Gastrocnemius medialis (tissue), 4 donors: Measurements from ENCODE around the gene SDC3. TPM values are rescaled to one million over a fixed set of nuclear protein-coding genes. Genes with fewer than 3 reads are reported as not detected.

Experiments
- ATAC-seq, 2 donors: fragments of 150-250 bp; one replicate each; pipeline ENCODE4 v1.9.1; 2016
- DNase-seq, 2 donors: peaks; one replicate each; pipeline ENCODE4 v3.0.0-alpha.2; 2019
- H3K27ac ChIP-seq, 4 donors: fragments of 200-600 bp; sonication (generic); 1 replicate in 1 of 4; 2 replicates in 3 of 4; pipeline ENCODE4 v1.5.1; 2016 to 2018; ENCODE audit warnings: mild to moderate bottlenecking in 2 of 4, moderate library complexity in 1 of 4
- H3K27me3 ChIP-seq, 3 donors: fragments of 200-600 bp; sonication (generic) in 2 of 3; 1 replicate in 1 of 3; 2 replicates in 2 of 3; pipeline versions ENCODE4 v1.5.1 to v1.6.0; 2016 to 2019; ENCODE audit warnings: mild to moderate bottlenecking in 1 of 3, moderate library complexity in 1 of 3
- H3K36me3 ChIP-seq, 2 donors: fragments of 200-600 bp; sonication (generic) in 1 of 2; one replicate each; pipeline ENCODE4 v1.5.1; 2017 to 2018
- H3K4me1 ChIP-seq, 2 donors: fragments of 200-600 bp; sonication (generic) in 1 of 2; one replicate each; pipeline ENCODE4 v1.5.1; 2016 to 2017; ENCODE audit warnings: mild to moderate bottlenecking in 2 of 2
- H3K4me3 ChIP-seq, 4 donors: fragments of 200-600 bp; sonication (generic) in 3 of 4; 1 replicate in 1 of 4; 2 replicates in 3 of 4; pipeline ENCODE4 v1.5.1; 2016 to 2019; ENCODE audit warnings: mild to moderate bottlenecking in 2 of 4
- H3K9me3 ChIP-seq, 3 donors: fragments of 200-600 bp; sonication (generic) in 2 of 3; 1 replicate in 1 of 3; 2 replicates in 2 of 3; pipeline ENCODE4 v1.5.1; 2016 to 2019
- CTCF ChIP-seq, 5 experiments: fragments of 450-650 bp in 3 of 5; fragments of 200-600 bp in 2 of 5; sonication (generic) in 2 of 5; IDR thresholded peaks in 4 of 5; conservative IDR thresholded peaks in 1 of 5; 1 replicate in 4 of 5; 2 replicates in 1 of 5; pipeline ENCODE4 v1.5.1; 2016 to 2019; ENCODE audit warnings: antibody characterized with exemption in 5 of 5, mild to moderate bottlenecking in 3 of 5, moderate library complexity in 3 of 5
- POLR2A ChIP-seq, 2 donors: fragments of 450-650 bp; IDR thresholded peaks; one replicate each; pipeline ENCODE4 v1.6.1; 2017; ENCODE audit warnings: antibody characterized with exemption in 2 of 2, mild to moderate bottlenecking in 2 of 2, moderate library complexity in 2 of 2
- in situ Hi-C, 4 donors: fragments of 200-750 bp; cut with MboI; loops; one replicate each; pipeline versions ENCODE4 v1.15.0 to v1.8.0; 2017; ENCODE audit warnings: low sequenced_read_pairs in 4 of 4
- intact Hi-C: fragments of 100-400 bp; cut with DNase I; formaldehyde crosslinking; loops from one replicate; pipeline ENCODE4 v1.15.1; 2023; ENCODE audit warnings: low total_unique reads
- total RNA-seq, 4 donors: library from RNA; depleted of rRNA; stranded (reverse); fragments of >200 nt; gene quantifications; one replicate each; pipeline versions ENCODE4 v1.1.0 to v1.2.3, GENCODE V29; 2016

Gene SDC3
- total RNA-seq, 4 donors from 2014 or later = 2.7 to 5.6 (median 3.0) TPM

GRCh38 chr1:30915491-30916230 is 7.1 kb upstream of the SDC3 start:
- Histone ChIP-seq H3K27ac (no peak overlapping the region), H3K9me3 (no peaks in the 10 kb centered on the region), H3K27me3 (no peaks in the 10 kb centered on the region), H3K36me3 (no peaks in the 10 kb centered on the region), H3K4me1 (no peaks in the 10 kb centered on the region), H3K4me3 (no peak overlapping the region)
- TF ChIP-seq CTCF (IDR thresholded peaks at IDR 0.05 in 4 of 5, conservative IDR thresholded peaks at IDR 0.05 in 1 of 5) (no peak), POLR2A (IDR thresholded peaks at IDR 0.05) (no peak)
- ATAC-seq = no peak
- in situ Hi-C loops (loop anchor here in 2 of 4 donors (10.0 kb wide), 1 partner anchor 191 kb away; the partner anchor contains the start of gene MATN1 (in 2 of the 2)), intact Hi-C loops (no loop called here)
- DNase-seq = no peak

GRCh38 chr1:30914931-30915330 is 6.4 kb upstream of the SDC3 start:
- intact Hi-C loops (no loop called here), in situ Hi-C loops (loop anchor here (5.0 to 10.0 kb wide), 5 partner anchors 113 to 198 kb away; partner anchors contain the start of gene MATN1 (in 3 of the 4))
- Histone ChIP-seq H3K9me3 (no peaks in the 10 kb centered on the region), H3K27ac (no peak overlapping the region), H3K4me3 (no peak overlapping the region), H3K4me1 (no peaks in the 10 kb centered on the region), H3K36me3 (no peaks in the 10 kb centered on the region), H3K27me3 (no peaks in the 10 kb centered on the region)
- DNase-seq = no peak
- TF ChIP-seq POLR2A (IDR thresholded peaks at IDR 0.05) (no peak), CTCF (IDR thresholded peaks at IDR 0.05 in 4 of 5, conservative IDR thresholded peaks at IDR 0.05 in 1 of 5) (no peak)
- no peak for ATAC-seq

DNA sequence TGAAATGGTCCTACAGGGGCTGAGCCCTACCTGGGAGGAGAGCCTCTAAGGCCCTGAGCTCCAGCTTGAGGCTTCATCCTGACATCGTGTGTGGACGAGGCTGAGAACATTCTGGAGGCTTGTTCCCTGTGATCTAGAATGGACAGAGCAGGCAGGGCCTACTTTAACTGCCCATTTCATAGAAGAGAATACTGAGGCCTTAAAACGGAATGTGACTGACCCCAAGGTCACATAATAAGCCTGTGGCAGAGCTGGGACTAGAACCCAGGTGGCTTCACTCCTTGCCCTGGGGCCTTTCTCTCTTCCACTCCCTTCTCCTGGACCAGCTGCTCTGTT is 6.0 kb upstream of the SDC3 start:
- DNase-seq (no peak), ATAC-seq (no peak)
- Histone ChIP-seq H3K9me3 (no peaks in the 10 kb centered on the region), H3K4me3 (no peak overlapping the region), H3K36me3 (no peaks in the 10 kb centered on the region), H3K27me3 (no peaks in the 10 kb centered on the region), H3K4me1 (no peaks in the 10 kb centered on the region), H3K27ac (no peak overlapping the region)
- in situ Hi-C loops = loop anchor here (5.0 to 10.0 kb wide), 5 partner anchors 112 to 197 kb away; partner anchors contain the start of gene MATN1 (in 3 of the 4)
- intact Hi-C loops = no loop called here
- TF ChIP-seq CTCF (IDR thresholded peaks at IDR 0.05 in 4 of 5, conservative IDR thresholded peaks at IDR 0.05 in 1 of 5) (no peak), POLR2A (IDR thresholded peaks at IDR 0.05) (no peak)

GRCh38 chr1:30912913-30913652 is 4.5 kb upstream of the SDC3 start:
- Histone ChIP-seq H3K27ac (no peak overlapping the region), H3K4me1 (no peaks in the 10 kb centered on the region), H3K9me3 (no peaks in the 10 kb centered on the region), H3K4me3 (no peak overlapping the region), H3K36me3 (no peaks in the 10 kb centered on the region), H3K27me3 (no peaks in the 10 kb centered on the region)
- no peak for TF ChIP-seq POLR2A (IDR thresholded peaks at IDR 0.05)
- no peak for TF ChIP-seq CTCF (IDR thresholded peaks at IDR 0.05 in 4 of 5, conservative IDR thresholded peaks at IDR 0.05 in 1 of 5)
- intact Hi-C loops = no loop called here
- in situ Hi-C loops = loop anchor here (5.0 to 10.0 kb wide), 5 partner anchors 111 to 196 kb away; partner anchors contain the start of gene MATN1 (in 3 of the 4)
- peak; percentile 46 to 60 for DNase-seq
- ATAC-seq = no peak
